ENCODE measurements around the gene HS3ST4.

DNA sequence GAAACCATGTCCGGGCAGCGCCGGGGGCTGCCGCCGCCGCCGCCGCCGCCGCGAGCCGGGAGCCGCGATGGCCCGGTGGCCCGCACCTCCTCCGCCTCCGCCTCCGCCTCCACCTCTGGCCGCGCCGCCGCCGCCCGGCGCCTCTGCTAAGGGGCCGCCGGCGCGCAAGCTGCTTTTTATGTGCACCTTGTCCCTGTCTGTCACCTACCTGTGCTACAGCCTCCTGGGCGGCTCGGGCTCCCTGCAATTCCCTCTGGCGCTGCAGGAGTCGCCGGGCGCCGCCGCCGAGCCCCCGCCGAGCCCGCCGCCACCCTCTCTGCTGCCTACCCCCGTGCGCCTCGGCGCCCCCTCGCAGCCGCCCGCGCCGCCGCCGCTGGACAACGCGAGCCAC, 587 bp downstream of the HS3ST4 start:
- no peak for TF ChIP-seq CTCF (IDR thresholded peaks at IDR 0.05)
- TF ChIP-seq POLR2A (IDR thresholded peaks at IDR 0.05) = no peak

Measured in vagina (tissue), 2 donors.